Vagina (tissue), 2 donors: ENCODE measurements around the gene DSP. TPM values are rescaled to one million over a fixed set of nuclear protein-coding genes. Genes with fewer than 3 reads are reported as not detected.

Experiments
- DNase-seq, 2 donors: peaks; one replicate each; pipeline ENCODE4 v3.0.0-alpha.2; 2017; ENCODE audit errors: extremely low spot score in 2 of 2
- H3K27ac ChIP-seq: fragments of 200-600 bp; sonication (generic); one replicate; pipeline ENCODE4 v1.5.1; 2019
- H3K27me3 ChIP-seq: fragments of 200-600 bp; sonication (generic); one replicate; pipeline ENCODE4 v1.5.1; 2019
- H3K36me3 ChIP-seq, 2 donors: fragments of 200-600 bp; sonication (generic); one replicate each; pipeline ENCODE4 v1.5.1; 2017 to 2019
- H3K4me1 ChIP-seq: fragments of 200-600 bp; sonication (generic); one replicate; pipeline ENCODE4 v1.5.1; 2019
- H3K4me3 ChIP-seq, 2 donors: fragments of 200-600 bp; sonication (generic); 1 replicate in 1 of 2; 2 replicates in 1 of 2; pipeline ENCODE4 v1.5.1; 2016 to 2019
- H3K9me3 ChIP-seq: fragments of 200-600 bp; sonication (generic); one replicate; pipeline ENCODE4 v1.5.1; 2019
- POLR2A ChIP-seq, 2 donors: fragments of 450-650 bp; IDR thresholded peaks; one replicate each; pipeline ENCODE4 v1.6.1; 2017; ENCODE audit warnings: antibody characterized with exemption in 2 of 2, mild to moderate bottlenecking in 2 of 2, moderate library complexity in 2 of 2
- POLR2AphosphoS5 ChIP-seq, 2 donors: sonication (generic); formaldehyde crosslinking; IDR thresholded peaks; one replicate each; pipeline ENCODE4 v1.9.0; 2017; ENCODE audit warnings: antibody characterized with exemption in 2 of 2, mild to moderate bottlenecking in 2 of 2, low read depth in 1 of 2; ENCODE audit not compliant: insufficient read depth in 1 of 2
- intact Hi-C: fragments of 100-400 bp; cut with DNase I; formaldehyde crosslinking; loops from one replicate; pipeline ENCODE4 v1.15.1; 2023
- total RNA-seq: library from RNA; depleted of rRNA; stranded (reverse); fragments of >200 nt; gene quantifications from one replicate; pipeline ENCODE4 v1.2.3, GENCODE V29; 2016
- TF ChIP-seq, protein P1 (sequence below), 3 experiments: fragments of 450-650 bp in 2 of 3; fragments of 200-600 bp in 1 of 3; sonication (generic) in 1 of 3; IDR thresholded peaks; one replicate each; pipeline ENCODE4 v1.5.1; 2017 to 2019; ENCODE audit warnings: antibody characterized with exemption in 3 of 3, mild to moderate bottlenecking in 2 of 3, moderate library complexity in 2 of 3

Gene DSP
- total RNA-seq, 1 donor from 2014 or later = 802 TPM

DNA sequence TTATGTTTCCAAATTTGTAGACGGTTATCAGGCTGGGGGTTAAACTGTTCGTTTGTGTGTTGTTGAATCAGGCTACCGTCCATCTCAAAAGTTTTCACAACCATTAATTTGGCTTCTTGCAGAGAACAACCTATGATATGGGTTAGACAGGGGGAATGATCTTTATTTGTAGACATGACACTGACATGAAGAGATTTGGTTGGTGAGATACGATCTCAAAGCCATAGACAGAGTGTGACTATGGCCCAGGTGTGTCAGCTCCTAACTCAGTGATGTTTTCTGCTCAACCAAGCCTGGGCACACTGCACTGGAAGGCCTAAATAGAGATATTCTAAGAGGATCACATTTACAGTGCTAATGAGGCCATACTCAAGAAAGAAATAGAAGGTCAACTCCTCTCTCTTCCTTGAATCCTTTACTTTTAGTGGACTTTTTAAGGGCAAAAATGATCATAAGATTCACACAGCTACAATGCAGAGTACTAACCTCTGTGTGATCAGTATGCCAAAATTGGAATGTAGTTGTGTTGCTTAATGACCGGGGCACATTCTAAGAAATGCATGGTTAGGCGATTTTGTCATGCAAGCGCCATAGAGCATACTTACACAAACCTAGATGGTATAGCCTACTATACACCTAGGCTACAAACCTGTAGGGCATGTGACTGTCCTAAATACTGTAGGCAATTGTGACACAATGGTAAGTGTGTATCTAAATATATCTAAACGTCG lies 30.9 kb downstream of the DSP start:
- TF ChIP-seq, protein P1, sequence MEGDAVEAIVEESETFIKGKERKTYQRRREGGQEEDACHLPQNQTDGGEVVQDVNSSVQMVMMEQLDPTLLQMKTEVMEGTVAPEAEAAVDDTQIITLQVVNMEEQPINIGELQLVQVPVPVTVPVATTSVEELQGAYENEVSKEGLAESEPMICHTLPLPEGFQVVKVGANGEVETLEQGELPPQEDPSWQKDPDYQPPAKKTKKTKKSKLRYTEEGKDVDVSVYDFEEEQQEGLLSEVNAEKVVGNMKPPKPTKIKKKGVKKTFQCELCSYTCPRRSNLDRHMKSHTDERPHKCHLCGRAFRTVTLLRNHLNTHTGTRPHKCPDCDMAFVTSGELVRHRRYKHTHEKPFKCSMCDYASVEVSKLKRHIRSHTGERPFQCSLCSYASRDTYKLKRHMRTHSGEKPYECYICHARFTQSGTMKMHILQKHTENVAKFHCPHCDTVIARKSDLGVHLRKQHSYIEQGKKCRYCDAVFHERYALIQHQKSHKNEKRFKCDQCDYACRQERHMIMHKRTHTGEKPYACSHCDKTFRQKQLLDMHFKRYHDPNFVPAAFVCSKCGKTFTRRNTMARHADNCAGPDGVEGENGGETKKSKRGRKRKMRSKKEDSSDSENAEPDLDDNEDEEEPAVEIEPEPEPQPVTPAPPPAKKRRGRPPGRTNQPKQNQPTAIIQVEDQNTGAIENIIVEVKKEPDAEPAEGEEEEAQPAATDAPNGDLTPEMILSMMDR (IDR thresholded peaks at IDR 0.05) = no peak
- TF ChIP-seq POLR2AphosphoS5 (IDR thresholded peaks at IDR 0.05; ENCODE audit: insufficient read depth in 1 of 2, low read depth in 1 of 2) (no peak), POLR2A (IDR thresholded peaks at IDR 0.05) (no peak)
- no peak overlapping the region for H3K4me3 ChIP-seq

DNA sequence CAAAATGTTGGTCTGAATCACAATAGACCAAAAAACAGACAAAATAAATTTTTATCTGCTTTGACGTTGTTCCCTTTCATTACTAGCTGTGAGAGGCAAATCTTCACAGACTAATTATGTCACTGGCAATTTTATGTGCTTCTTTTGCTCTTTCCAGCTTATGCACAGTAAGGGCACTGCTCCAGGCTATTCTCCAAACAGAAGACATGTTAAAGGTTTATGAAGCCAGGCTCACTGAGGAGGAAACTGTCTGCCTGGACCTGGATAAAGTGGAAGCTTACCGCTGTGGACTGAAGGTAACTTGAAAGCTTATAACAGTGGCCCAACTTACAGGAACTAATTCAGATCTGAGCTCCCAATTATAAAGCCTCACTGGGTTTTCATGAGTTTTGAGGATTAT lies 33.0 kb downstream of the DSP start:
- TF ChIP-seq POLR2A (IDR thresholded peaks at IDR 0.05) (no peak), POLR2AphosphoS5 (IDR thresholded peaks at IDR 0.05; ENCODE audit: insufficient read depth in 1 of 2, low read depth in 1 of 2) (no peak)
- TF ChIP-seq, protein P1 (IDR thresholded peaks at IDR 0.05) = no peak
- intact Hi-C loops = no loop called here
- Histone ChIP-seq H3K9me3 (no peaks in the 10 kb centered on the region), H3K4me3 (no peak overlapping the region), H3K36me3 (peaks cover 0 to 23% of the 10 kb centered on the region in 2 donors), H3K4me1 (no peaks in the 10 kb centered on the region), H3K27me3 (no peaks in the 10 kb centered on the region), H3K27ac (no peak overlapping the region)
- no peak for DNase-seq

More for the DNA sequence above, 30.9 kb downstream of the DSP start:
- Histone ChIP-seq H3K27me3 (no peaks in the 10 kb centered on the region), H3K4me1 (no peaks in the 10 kb centered on the region), H3K36me3 (peaks cover 0 to 25% of the 10 kb centered on the region in 2 donors), H3K27ac (no peak overlapping the region), H3K9me3 (no peaks in the 10 kb centered on the region)
- intact Hi-C loops = no loop called here
- no peak for DNase-seq

DNA sequence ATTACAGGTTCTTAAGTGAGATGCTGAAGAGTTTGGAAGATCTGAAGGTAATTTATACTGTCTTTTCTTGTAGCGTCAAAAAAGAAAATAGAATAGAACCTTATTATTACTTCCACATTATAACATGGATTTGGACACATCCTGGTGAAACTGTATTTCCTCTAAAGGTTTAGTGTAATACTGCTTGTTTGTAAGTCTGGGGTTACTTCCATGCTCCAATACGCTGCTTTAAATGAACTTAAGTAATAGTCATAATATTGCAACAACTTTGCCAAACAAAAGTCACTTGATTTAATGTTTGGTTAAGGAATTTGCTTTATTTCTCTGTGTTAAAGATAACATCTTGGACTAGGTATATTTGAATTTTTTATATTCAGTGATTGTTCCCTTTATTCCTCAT lies 37.0 kb downstream of the DSP start:
- no peak for DNase-seq
- H3K27me3 ChIP-seq = no peaks in the 10 kb centered on the region
- H3K4me1 ChIP-seq = no peaks in the 10 kb centered on the region
- intact Hi-C loops = no loop called here
- no peak overlapping the region for H3K27ac ChIP-seq
- H3K36me3 ChIP-seq = peaks cover 0 to 24% of the 10 kb centered on the region in 2 donors
- TF ChIP-seq POLR2A (IDR thresholded peaks at IDR 0.05) = no peak
- TF ChIP-seq POLR2AphosphoS5 (IDR thresholded peaks at IDR 0.05; ENCODE audit: insufficient read depth in 1 of 2, low read depth in 1 of 2) = no peak
- H3K9me3 ChIP-seq = no peaks in the 10 kb centered on the region
- no peak overlapping the region for H3K4me3 ChIP-seq

DNA sequence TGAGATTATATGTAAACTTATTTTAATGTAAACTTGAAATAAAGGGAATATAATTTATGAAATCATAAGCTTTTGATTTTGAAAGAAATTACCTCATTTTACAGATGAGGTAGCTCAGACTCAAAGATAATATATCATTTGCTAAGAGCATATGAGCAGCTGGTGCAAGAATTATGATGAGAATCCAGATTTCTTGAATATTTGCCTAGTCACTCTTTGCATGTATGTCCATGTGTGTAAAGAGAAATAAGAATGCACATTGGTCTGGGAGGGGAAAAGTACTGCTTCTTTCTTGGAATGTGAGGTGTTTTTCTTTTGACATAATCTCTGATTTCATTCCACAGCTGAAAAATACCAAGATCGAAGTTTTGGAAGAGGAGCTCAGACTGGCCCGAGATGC lies 37.5 kb downstream of the DSP start:
- peaks cover 0 to 27% of the 10 kb centered on the region in 2 donors for H3K36me3 ChIP-seq
- no peaks in the 10 kb centered on the region for H3K27me3 ChIP-seq
- H3K4me3 ChIP-seq = no peak overlapping the region
- TF ChIP-seq POLR2A (IDR thresholded peaks at IDR 0.05) (no peak), POLR2AphosphoS5 (IDR thresholded peaks at IDR 0.05; ENCODE audit: insufficient read depth in 1 of 2, low read depth in 1 of 2) (no peak)
- TF ChIP-seq, protein P1 (IDR thresholded peaks at IDR 0.05) = no peak
- no peaks in the 10 kb centered on the region for H3K9me3 ChIP-seq
- no peak for DNase-seq
- no peak overlapping the region for H3K27ac ChIP-seq
- no peaks in the 10 kb centered on the region for H3K4me1 ChIP-seq
- intact Hi-C loops = no loop called here

DNA sequence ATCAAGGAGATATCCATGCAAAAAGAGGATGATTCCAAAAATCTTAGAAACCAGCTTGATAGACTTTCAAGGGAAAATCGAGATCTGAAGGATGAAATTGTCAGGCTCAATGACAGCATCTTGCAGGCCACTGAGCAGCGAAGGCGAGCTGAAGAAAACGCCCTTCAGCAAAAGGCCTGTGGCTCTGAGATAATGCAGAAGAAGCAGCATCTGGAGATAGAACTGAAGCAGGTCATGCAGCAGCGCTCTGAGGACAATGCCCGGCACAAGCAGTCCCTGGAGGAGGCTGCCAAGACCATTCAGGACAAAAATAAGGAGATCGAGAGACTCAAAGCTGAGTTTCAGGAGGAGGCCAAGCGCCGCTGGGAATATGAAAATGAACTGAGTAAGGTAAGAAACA lies 38.4 kb downstream of the DSP start:
- intact Hi-C loops = no loop called here
- H3K36me3 ChIP-seq = peaks cover 0 to 29% of the 10 kb centered on the region in 2 donors
- TF ChIP-seq POLR2AphosphoS5 (IDR thresholded peaks at IDR 0.05; ENCODE audit: insufficient read depth in 1 of 2, low read depth in 1 of 2) (no peak), POLR2A (IDR thresholded peaks at IDR 0.05) (no peak)
- TF ChIP-seq, protein P1 (IDR thresholded peaks at IDR 0.05) = no peak

More for the DNA sequence above, 38.4 kb downstream of the DSP start:
- H3K27me3 ChIP-seq = no peaks in the 10 kb centered on the region
- no peaks in the 10 kb centered on the region for H3K4me1 ChIP-seq
- no peak for DNase-seq
- H3K4me3 ChIP-seq = no peak overlapping the region
- H3K27ac ChIP-seq = no peak overlapping the region
- H3K9me3 ChIP-seq = no peaks in the 10 kb centered on the region
